ENCODE results near the gene TNFAIP8L1.
"Not testable (repeated sequence)": the region's sequence is repeated elsewhere in the genome, so short reads cannot be mapped to it uniquely, and the experiment has no call there.

The TNFAIP8L1 gene

GRCh38 chr19:4638828-4639530 lies at the start of gene TNFAIP8L1:
Gene TNFAIP8L1 (plus strand): TSS chr19:4639516. CDS start chr19:4651870, 12,354 bp downstream.
- DNase-seq (ENCODE audit: low read depth, low spot score): peak; percentile 97

- DNase-seq (ENCODE audit: low read depth, low spot score): no peak
Measured at GRCh38 chr19:4589579-4590410, 49.5 kb upstream of the TNFAIP8L1 start.

GRCh38 chr19:4590559-4590958 lies 48.8 kb upstream of the TNFAIP8L1 start:
- DNase-seq (ENCODE audit: low read depth, low spot score): no peak

GRCh38 chr19:4591320-4591719 lies 48.0 kb upstream of the TNFAIP8L1 start:
- DNase-seq (ENCODE audit: low read depth, low spot score): no peak

GRCh38 chr19:4592445-4592844 lies 46.9 kb upstream of the TNFAIP8L1 start:
- no peak for DNase-seq (ENCODE audit: low read depth, low spot score)

DNA sequence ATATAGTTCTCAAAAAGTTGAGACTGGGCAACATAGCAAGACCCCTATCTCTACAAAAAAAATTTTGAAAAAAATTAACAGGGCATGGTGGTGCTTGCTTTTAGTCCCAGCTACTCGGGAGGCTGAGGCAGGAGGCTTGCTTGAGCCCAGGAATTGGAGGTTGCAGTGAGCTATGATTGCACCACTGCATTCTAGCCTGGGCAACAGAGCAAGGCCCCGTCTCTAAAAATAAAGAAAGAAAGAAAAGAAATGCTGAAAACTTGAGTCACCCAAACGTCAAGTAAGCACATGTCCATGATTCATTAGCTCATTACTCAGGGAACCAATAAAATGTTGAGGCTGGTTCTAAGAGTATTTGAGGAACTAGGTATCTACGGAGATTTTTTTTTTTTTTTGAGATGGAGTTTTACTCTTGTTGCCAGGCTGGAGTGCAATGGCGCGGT lies 45.9 kb upstream of the TNFAIP8L1 start:
- DNase-seq (ENCODE audit: low read depth, low spot score): no peak

GRCh38 chr19:4594201-4594600 lies 45.1 kb upstream of the TNFAIP8L1 start:
- DNase-seq (ENCODE audit: low read depth, low spot score): no peak

DNA sequence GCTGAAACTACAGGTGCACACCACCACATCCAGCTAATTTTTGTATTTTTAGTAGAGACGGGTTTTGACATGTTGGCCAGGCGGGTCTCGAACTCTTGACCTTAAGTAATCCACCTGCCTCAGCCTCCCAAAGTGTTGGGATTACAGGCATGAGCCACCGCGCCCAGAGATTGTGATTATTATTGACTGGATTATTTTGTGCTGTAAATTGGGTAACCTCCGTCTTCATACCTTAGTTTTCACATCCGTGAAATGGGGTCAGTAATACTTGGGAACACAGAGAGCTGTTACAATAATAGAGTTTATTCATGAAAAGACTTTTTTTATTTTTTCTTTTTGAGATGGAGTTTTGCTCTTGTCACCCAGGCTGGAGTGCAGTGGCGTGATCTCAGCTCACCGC lies 44.2 kb upstream of the TNFAIP8L1 start:
- not testable (repeated sequence) for DNase-seq (ENCODE audit: low read depth, low spot score)

- no peak for DNase-seq (ENCODE audit: low read depth, low spot score)
Measured at GRCh38 chr19:4596033-4596904, 43.0 kb upstream of the TNFAIP8L1 start.

GRCh38 chr19:4597278-4597974 lies 41.9 kb upstream of the TNFAIP8L1 start:
- DNase-seq (ENCODE audit: low read depth, low spot score): no peak

DNA sequence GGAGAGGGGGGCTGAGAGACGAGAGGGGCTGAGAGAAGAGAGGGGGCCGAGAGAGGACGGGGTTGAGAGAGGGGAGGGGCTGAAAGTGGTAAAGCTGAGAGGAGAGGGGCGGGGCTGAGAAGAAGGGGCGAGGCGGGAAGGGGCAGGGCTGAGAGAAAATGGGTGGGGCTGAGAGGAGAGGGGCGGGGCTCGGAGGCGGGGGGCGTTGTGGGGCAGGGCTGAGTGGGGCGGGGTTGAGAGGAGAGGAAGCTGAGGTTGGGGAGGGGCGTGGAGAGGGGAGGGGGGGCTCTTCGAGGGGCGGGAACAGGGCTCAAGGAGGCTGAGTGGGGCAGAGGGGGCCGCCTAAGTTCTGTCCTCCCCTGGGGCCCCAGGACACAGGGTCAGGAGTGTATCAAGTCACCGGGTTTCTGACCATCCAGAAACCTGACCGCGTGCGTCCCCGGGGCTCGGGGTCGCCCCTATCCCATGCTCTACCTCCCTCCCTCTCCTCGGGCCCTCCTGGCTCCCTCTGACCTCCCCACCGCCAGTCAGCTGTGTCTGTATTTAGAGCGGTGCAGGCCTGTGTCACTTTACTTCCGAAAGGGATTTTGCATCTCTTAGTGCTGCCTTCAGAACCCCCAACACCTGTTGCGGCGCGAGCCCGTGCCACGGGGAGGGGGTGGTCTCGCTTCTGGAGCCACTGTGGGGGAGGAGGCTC lies 41.2 kb upstream of the TNFAIP8L1 start:
- DNase-seq (ENCODE audit: low read depth, low spot score): no peak

DNA sequence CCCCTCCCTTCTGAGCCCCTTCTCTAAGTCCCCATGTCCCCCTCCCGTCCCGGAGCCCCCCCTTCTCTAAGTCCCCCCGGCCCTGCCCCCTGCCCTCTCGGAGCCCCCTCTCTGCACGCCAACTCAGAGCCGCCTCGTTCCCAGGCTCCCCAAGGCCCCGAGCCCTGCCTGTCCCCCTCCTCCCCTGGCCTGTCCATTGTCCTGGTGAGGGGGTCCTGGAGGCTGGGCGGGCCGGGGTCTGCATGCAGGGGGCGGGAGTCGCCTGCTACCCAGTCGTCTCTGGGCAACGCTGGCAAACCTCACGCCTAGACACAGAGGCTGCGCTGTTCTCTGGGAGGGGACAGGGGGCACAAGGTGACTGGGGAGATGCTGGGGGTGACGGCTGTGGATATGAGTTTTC lies 40.6 kb upstream of the TNFAIP8L1 start:
- no peak for DNase-seq (ENCODE audit: low read depth, low spot score)

GRCh38 chr19:4600082-4600481 lies 39.2 kb upstream of the TNFAIP8L1 start:
- no peak for DNase-seq (ENCODE audit: low read depth, low spot score)

- no peak for DNase-seq (ENCODE audit: low read depth, low spot score)
Measured at GRCh38 chr19:4600893-4601292, 38.4 kb upstream of the TNFAIP8L1 start.

DNA sequence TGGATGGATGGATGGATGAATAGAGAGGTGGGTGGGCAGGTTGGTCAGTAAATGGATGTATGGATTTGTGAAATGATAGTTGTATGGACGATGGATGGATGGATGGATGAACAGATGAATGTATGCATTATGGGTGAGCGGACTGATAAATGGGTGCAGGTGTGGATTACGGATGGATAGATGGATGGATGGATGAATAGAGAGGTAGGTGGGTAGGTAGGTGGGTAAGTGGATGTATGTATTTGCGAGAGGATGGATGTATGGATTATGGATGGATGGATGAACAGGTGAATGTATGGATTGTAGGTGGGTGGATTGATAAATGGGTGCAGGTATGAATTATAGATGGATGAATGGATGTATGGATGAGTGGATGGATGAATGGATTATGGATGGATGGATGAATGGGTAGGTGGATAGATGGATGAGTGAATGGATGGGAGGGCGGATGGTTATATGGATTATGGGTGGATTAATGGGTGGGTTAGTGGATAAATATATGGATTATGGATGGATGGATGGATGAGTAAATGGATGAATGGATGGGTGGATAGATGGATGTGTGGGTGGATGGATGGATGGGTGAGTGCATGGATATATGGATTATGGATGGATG lies 37.0 kb upstream of the TNFAIP8L1 start:
- DNase-seq (ENCODE audit: low read depth, low spot score): no peak

DNA sequence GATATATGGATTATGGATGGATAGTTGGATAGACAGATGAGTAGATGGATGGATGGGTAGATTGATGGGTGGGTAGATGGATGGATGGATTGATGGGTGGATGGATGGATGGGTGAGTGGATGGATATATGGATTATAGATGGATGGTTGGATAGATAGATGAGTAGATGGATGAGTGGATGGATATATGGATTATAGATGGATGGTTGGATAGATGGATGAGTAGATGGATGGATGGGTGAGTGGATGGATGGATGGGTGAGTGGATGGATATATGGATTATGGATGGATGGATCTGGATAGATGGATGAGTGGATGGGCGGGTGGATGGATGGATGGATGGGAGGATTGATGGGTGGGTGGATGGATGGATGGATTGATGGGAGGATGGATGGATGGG lies 36.4 kb upstream of the TNFAIP8L1 start:
- DNase-seq (ENCODE audit: low read depth, low spot score): no peak

DNA sequence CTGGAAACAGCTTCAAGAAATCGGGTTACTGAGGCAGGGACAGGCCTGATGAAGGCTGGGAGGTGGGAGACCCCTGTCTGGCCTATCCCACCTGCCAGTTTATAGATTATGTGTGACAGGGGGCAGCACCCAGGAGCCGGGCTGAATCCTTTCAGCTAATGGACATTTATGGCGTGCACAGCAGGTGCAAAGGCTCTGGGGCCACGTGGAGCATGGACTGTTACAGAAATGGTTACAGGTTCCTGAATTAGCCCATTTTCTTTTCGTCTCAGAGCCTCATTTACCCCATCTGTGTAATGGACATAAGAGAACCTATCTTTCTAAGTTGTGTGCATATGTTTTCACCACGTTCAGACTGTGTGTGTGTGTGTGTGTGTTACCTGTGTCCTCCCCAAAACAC lies 34.4 kb upstream of the TNFAIP8L1 start:
- DNase-seq (ENCODE audit: low read depth, low spot score): no peak

GRCh38 chr19:4606181-4606580 lies 33.1 kb upstream of the TNFAIP8L1 start:
- DNase-seq (ENCODE audit: low read depth, low spot score): no peak

- no peak for DNase-seq (ENCODE audit: low read depth, low spot score)
Measured at GRCh38 chr19:4606921-4607678, 32.2 kb upstream of the TNFAIP8L1 start.

All from activated naive CD8-positive, alpha-beta T cell treated with anti-CD3 and anti-CD28 coated beads, Interleukin-2, amount 50 U/mL, for 16 hours (primary cell).